22Rv1 (cell line): ENCODE measurements around the gene KRT71.

Source experiments
- ZFX ChIP-seq: fragments of 450-650 bp; IDR thresholded peaks from 2 replicates; pipeline ENCODE4 v1.6.1; 2017; ENCODE audit warnings: antibody characterized with exemption, borderline replicate concordance
- TF ChIP-seq, protein P1 (sequence below): fragments of 450-650 bp; IDR thresholded peaks from 2 replicates; pipeline ENCODE4 v1.5.1; 2017; ENCODE audit warnings: mild to moderate bottlenecking

DNA sequence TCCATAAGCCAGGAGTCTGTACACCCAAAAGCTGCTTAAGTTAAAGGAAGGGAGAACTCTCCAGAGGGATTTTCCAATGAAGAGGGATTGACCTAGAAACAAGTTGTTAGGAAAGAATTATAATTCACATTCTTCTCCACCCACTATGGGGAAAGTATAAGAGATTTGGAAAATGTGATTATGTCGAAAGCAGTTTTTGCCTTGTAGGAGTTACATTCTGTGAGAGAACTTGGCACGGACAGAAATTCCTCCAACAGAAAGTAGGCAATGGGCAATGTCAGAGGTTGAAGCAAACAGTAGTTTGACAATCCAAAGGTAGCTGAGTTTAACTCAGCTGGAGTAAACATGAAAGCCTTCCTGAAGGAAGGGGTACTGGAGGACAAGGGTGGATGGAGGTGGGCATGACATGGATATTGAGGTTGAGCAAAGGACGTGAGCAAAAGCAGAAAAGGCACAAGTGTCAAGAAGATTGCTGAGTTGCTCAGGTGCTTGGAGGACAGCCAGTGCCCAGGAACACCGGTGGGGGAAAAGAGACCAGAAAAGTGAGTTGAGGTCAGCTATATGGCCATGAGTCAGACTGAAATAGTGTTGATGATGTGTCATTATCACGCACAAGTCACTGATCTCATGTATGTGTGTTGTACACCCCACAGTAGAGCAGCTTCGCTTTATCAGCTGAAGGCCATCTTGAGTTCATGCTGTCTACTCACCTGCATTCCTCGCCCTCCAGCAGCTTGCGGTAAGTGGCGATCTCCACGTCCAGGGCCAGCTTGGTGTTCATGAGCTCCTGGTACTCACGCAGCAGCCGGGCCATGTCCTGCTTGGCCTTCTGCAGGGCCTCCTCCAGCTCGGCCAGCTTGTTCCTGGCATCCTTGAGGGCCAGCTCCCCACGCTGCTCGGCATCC lies 36.8 kb downstream of the KRT71 start:
- TF ChIP-seq, protein P1, sequence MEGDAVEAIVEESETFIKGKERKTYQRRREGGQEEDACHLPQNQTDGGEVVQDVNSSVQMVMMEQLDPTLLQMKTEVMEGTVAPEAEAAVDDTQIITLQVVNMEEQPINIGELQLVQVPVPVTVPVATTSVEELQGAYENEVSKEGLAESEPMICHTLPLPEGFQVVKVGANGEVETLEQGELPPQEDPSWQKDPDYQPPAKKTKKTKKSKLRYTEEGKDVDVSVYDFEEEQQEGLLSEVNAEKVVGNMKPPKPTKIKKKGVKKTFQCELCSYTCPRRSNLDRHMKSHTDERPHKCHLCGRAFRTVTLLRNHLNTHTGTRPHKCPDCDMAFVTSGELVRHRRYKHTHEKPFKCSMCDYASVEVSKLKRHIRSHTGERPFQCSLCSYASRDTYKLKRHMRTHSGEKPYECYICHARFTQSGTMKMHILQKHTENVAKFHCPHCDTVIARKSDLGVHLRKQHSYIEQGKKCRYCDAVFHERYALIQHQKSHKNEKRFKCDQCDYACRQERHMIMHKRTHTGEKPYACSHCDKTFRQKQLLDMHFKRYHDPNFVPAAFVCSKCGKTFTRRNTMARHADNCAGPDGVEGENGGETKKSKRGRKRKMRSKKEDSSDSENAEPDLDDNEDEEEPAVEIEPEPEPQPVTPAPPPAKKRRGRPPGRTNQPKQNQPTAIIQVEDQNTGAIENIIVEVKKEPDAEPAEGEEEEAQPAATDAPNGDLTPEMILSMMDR, result no peak
- TF ChIP-seq ZFX, result no peak
